Osteocyte (in vitro differentiated cells): Measurements from ENCODE around the gene HMCN2. TPM values are rescaled to one million over a fixed set of nuclear protein-coding genes. Genes with fewer than 3 reads are reported as not detected.

Experiments used
- DNase-seq: peaks from one replicate; pipeline ENCODE4 v3.0.0; 2021; ENCODE audit warnings: mixed read lengths; ENCODE audit not compliant: unreplicated experiment; ENCODE audit errors: extremely low spot score
- H3K27ac Mint-ChIP-seq: one replicate; pipeline ENCODE4 v1.8.0; 2021; ENCODE audit warnings: mild to moderate bottlenecking, mixed read lengths; ENCODE audit not compliant: unreplicated experiment
- H3K27me3 Mint-ChIP-seq: one replicate; pipeline ENCODE4 v1.8.0; 2021; ENCODE audit warnings: mixed read lengths; ENCODE audit not compliant: unreplicated experiment
- H3K36me3 Mint-ChIP-seq: one replicate; pipeline ENCODE4 v1.8.0; 2021; ENCODE audit warnings: mixed read lengths; ENCODE audit not compliant: unreplicated experiment
- H3K4me1 Mint-ChIP-seq: one replicate; pipeline ENCODE4 v1.8.0; 2021; ENCODE audit warnings: mixed read lengths; ENCODE audit not compliant: unreplicated experiment
- H3K4me3 Mint-ChIP-seq: one replicate; pipeline ENCODE4 v1.8.0; 2021; ENCODE audit warnings: mild to moderate bottlenecking, moderate library complexity, mixed read lengths; ENCODE audit not compliant: unreplicated experiment
- H3K9me3 Mint-ChIP-seq: one replicate; pipeline ENCODE4 v1.8.0; 2021; ENCODE audit warnings: mixed read lengths; ENCODE audit not compliant: unreplicated experiment
- total RNA-seq: library from RNA; stranded (reverse); gene quantifications from 2 replicates; pipeline ENCODE4 v1.2.1, GENCODE V29; 2021
- TF ChIP-seq, protein P1 (sequence below): fragments of 200-600 bp; sonication (generic); IDR thresholded peaks from 2 replicates; pipeline ENCODE4 v1.5.0; 2021; ENCODE audit warnings: antibody characterized with exemption, mild to moderate bottlenecking, moderate library complexity

Gene HMCN2
- total RNA-seq, 1 donor from 2014 or later = 0.05 TPM

GRCh38 chr9:130230631-130231030 is 34.9 kb upstream of the HMCN2 start:
- Mint-ChIP-seq H3K4me3 (no peak overlapping the region), H3K9me3 (no peaks in the 10 kb centered on the region), H3K27ac (no peak overlapping the region), H3K36me3 (peaks cover 34% of the 10 kb centered on the region), H3K4me1 (peaks cover under 1% of the 10 kb centered on the region), H3K27me3 (no peaks in the 10 kb centered on the region)
- no peak for DNase-seq
- TF ChIP-seq, protein P1, sequence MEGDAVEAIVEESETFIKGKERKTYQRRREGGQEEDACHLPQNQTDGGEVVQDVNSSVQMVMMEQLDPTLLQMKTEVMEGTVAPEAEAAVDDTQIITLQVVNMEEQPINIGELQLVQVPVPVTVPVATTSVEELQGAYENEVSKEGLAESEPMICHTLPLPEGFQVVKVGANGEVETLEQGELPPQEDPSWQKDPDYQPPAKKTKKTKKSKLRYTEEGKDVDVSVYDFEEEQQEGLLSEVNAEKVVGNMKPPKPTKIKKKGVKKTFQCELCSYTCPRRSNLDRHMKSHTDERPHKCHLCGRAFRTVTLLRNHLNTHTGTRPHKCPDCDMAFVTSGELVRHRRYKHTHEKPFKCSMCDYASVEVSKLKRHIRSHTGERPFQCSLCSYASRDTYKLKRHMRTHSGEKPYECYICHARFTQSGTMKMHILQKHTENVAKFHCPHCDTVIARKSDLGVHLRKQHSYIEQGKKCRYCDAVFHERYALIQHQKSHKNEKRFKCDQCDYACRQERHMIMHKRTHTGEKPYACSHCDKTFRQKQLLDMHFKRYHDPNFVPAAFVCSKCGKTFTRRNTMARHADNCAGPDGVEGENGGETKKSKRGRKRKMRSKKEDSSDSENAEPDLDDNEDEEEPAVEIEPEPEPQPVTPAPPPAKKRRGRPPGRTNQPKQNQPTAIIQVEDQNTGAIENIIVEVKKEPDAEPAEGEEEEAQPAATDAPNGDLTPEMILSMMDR = no peak

DNA sequence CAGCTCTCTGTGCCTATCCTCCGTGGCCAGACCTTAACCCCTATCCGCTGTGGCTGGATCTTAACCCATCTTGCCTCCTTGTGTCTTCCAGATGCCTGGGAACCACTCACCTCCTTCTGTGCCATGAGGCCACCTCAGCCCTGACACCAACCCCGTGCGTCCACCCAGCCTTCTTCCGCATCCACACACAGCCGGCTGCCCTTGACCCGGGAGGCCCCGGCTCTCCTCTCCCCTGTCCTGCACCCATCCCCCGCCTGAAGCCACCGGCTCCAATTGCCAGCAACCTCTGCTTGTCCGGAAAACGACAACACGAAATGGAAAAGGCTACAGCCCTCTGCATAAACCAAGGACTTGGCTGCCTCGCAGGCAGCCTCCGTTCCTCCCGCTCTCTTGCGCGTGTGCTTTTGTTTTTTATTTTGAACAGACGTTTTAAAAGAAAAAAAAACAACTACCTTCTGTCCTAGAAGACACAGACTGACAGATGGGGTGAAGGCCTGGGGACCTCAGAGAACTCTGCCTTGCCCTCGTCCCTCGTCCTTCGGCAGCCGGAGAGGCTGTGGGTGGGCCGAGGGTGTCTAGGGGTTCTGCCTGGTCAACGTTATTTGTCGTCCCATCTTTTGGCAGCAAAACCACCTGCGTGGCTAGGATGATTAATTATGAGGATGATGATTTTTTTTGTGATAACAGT is 32.5 kb upstream of the HMCN2 start:
- no peaks in the 10 kb centered on the region for H3K9me3 Mint-ChIP-seq
- TF ChIP-seq, protein P1 = no peak
- no peaks in the 10 kb centered on the region for H3K27me3 Mint-ChIP-seq
- peaks cover 10% of the 10 kb centered on the region for H3K4me1 Mint-ChIP-seq
- DNase-seq = no peak
- H3K36me3 Mint-ChIP-seq = peaks cover 18% of the 10 kb centered on the region
- H3K27ac Mint-ChIP-seq = no peak overlapping the region
- no peak overlapping the region for H3K4me3 Mint-ChIP-seq

GRCh38 chr9:130233587-130233945 is 32.0 kb upstream of the HMCN2 start:
- Mint-ChIP-seq H3K27me3 (no peaks in the 10 kb centered on the region), H3K27ac (no peak overlapping the region), H3K9me3 (no peaks in the 10 kb centered on the region), H3K4me3 (no peak overlapping the region), H3K36me3 (peaks cover 16% of the 10 kb centered on the region), H3K4me1 (peaks cover 10% of the 10 kb centered on the region)
- no peak for DNase-seq
- TF ChIP-seq, protein P1 = no peak

GRCh38 chr9:130234340-130235260 is 31.0 kb upstream of the HMCN2 start:
- Mint-ChIP-seq H3K4me3 (no peak overlapping the region), H3K9me3 (no peaks in the 10 kb centered on the region), H3K27ac (no peak overlapping the region), H3K4me1 (peaks cover 11% of the 10 kb centered on the region), H3K36me3 (peaks cover 15% of the 10 kb centered on the region), H3K27me3 (no peaks in the 10 kb centered on the region)
- TF ChIP-seq, protein P1 = no peak
- no peak for DNase-seq
